IPS-18a (cell line): ENCODE data around the gene PDGFRA.

Experiments used
- H3K27ac ChIP-seq: one replicate; pipeline ENCODE4 v1.5.1; 2013; ENCODE audit warnings: low read length
- H3K27me3 ChIP-seq: one replicate; pipeline ENCODE4 v1.6.1; 2013; ENCODE audit warnings: mild to moderate bottlenecking, low read length; ENCODE audit not compliant: control insufficient read depth, insufficient read depth
- H3K36me3 ChIP-seq: one replicate; pipeline ENCODE4 v1.6.1; 2013; ENCODE audit warnings: low read depth, low read length; ENCODE audit not compliant: control insufficient read depth
- H3K4me1 ChIP-seq: one replicate; pipeline ENCODE4 v1.6.1; 2013; ENCODE audit warnings: low read depth, low read length; ENCODE audit not compliant: control insufficient read depth
- H3K4me3 ChIP-seq: one replicate; pipeline ENCODE4 v1.5.1; 2013; ENCODE audit warnings: low read length
- H3K9ac ChIP-seq: one replicate; pipeline ENCODE4 v1.6.1; 2013; ENCODE audit warnings: mild to moderate bottlenecking, low read length, moderate library complexity
- H3K9me3 ChIP-seq: one replicate; pipeline ENCODE4 v1.6.1; 2013; ENCODE audit warnings: low read depth, low read length; ENCODE audit not compliant: control insufficient read depth

PDGFRA gene

GRCh38 chr4:54274264-54274663, 45.2 kb downstream of the PDGFRA start:
- H3K27ac ChIP-seq: no peak overlapping the region
- no peak overlapping the region for H3K4me3 ChIP-seq
- H3K27me3 ChIP-seq: peaks cover 5% of the 10 kb centered on the region
- no peaks in the 10 kb centered on the region for H3K9me3 ChIP-seq
- no peaks in the 10 kb centered on the region for H3K36me3 ChIP-seq
- no peak overlapping the region for H3K9ac ChIP-seq
- peaks cover 24% of the 10 kb centered on the region for H3K4me1 ChIP-seq

DNA sequence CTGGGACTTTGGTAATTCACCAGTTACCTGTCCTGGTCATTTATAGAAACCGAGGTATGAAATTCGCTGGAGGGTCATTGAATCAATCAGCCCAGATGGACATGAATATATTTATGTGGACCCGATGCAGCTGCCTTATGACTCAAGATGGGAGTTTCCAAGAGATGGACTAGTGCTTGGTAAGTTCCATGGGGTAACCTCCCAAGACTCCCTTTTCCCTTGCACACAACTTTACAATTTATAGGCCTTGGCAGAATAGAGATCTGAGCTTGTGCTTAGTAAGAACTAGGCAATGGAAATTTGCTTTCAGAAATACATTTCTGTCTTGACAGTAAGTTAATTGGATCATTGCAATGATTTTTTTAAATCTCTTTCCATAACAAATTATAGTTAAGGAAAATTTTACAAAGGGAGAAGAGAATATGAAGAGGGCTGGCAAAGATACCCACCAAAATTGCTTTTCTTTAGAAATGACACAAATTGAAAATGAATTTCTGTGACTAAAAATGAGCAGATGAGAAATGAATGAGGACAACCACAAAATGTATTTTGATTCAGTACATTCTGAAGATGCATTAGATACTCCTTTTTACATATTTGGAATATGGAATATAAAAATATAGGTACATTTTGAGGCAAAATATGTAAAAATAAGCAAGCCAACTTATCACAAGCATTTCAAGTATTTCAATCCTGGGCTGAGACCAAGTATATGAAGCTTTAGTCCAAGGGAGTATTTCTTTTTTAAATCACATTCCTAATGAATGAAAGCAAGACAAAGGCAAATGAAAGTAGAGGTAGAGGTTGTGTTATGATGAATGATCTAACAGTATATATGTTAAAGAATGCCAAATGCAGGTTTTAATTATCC, 45.9 kb downstream of the PDGFRA start:
- Histone ChIP-seq H3K4me3 (no peak overlapping the region), H3K27ac (no peak overlapping the region), H3K9me3 (no peaks in the 10 kb centered on the region), H3K9ac (no peak overlapping the region), H3K36me3 (no peaks in the 10 kb centered on the region), H3K4me1 (peaks cover 24% of the 10 kb centered on the region), H3K27me3 (peaks cover 5% of the 10 kb centered on the region)

GRCh38 chr4:54276641-54277430, 47.7 kb downstream of the PDGFRA start:
- H3K9ac ChIP-seq: no peak overlapping the region
- H3K4me1 ChIP-seq: peaks cover 24% of the 10 kb centered on the region
- no peak overlapping the region for H3K27ac ChIP-seq
- no peaks in the 10 kb centered on the region for H3K36me3 ChIP-seq
- peak overlapping the region; percentile 43 for H3K4me3 ChIP-seq
- H3K9me3 ChIP-seq: no peaks in the 10 kb centered on the region
- H3K27me3 ChIP-seq: peaks cover 5% of the 10 kb centered on the region

DNA sequence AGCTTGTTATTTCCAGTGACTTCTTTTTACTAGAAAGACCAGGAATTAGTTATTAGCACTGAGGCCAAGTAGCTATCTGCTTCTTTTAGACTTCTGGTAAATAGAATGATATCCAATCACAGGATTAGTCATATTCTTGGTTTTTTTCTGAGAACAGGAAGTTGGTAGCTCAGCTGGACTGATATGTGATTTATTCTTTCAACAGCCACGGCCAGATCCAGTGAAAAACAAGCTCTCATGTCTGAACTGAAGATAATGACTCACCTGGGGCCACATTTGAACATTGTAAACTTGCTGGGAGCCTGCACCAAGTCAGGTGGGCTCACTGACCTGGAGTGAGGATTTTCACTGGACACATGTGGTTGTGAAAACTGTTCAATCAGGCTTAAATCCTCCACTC, 48.6 kb downstream of the PDGFRA start:
- peak overlapping the region; percentile 43 for H3K4me3 ChIP-seq
- no peaks in the 10 kb centered on the region for H3K36me3 ChIP-seq
- H3K27me3 ChIP-seq: peaks cover 5% of the 10 kb centered on the region
- peaks cover 24% of the 10 kb centered on the region for H3K4me1 ChIP-seq
- no peaks in the 10 kb centered on the region for H3K9me3 ChIP-seq
- H3K9ac ChIP-seq: no peak overlapping the region
- H3K27ac ChIP-seq: no peak overlapping the region

- Histone ChIP-seq H3K27ac (no peak overlapping the region), H3K9me3 (peaks cover 2% of the 10 kb centered on the region), H3K4me1 (peaks cover 24% of the 10 kb centered on the region)
These were observed 49.1 kb downstream of the PDGFRA start for GRCh38 chr4:54278216-54278615.

DNA sequence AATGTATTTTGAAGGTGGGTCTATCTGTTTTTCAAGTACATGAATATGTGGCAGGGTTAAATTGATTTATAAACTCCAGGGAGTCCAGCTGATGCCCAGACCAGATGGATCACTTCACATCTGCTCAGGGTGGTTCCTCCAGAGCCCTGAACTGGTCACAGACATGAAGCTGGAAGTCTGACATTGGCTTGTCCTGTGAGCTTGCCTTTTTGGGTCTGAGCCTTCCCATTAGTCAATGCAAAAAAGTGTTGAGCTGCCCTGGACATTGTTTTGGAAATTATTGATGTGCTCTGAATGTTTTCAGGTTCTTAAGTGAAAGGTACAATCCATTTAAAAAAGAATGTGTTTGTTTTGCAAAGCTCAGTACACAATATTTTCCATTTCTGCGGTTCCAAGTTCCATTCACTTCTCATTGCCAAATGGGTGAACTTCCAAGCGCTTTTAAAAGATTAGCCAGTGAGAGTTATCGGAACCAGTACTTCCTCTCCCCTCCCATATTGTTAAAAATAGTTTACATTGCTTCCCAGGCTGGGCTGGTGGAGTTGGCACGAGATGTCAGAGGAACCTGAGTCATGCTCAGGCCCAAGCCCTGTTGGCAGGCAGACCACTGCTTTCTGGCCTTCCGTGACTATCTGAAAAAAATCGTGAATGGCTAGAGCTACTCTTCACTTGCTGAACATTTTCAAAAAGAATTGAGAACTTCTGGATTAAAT, 52.1 kb downstream of the PDGFRA start:
- peaks cover 6% of the 10 kb centered on the region for H3K9me3 ChIP-seq
- no peak overlapping the region for H3K4me3 ChIP-seq
- H3K4me1 ChIP-seq: peaks cover 18% of the 10 kb centered on the region
- no peak overlapping the region for H3K27ac ChIP-seq
- no peaks in the 10 kb centered on the region for H3K36me3 ChIP-seq
- peaks cover 5% of the 10 kb centered on the region for H3K27me3 ChIP-seq
- H3K9ac ChIP-seq: no peak overlapping the region

More at GRCh38 chr4:54278216-54278615, 49.1 kb downstream of the PDGFRA start:
- H3K36me3 ChIP-seq: no peaks in the 10 kb centered on the region
- H3K9ac ChIP-seq: no peak overlapping the region
- H3K4me3 ChIP-seq: no peak overlapping the region
- H3K27me3 ChIP-seq: peaks cover 5% of the 10 kb centered on the region

DNA sequence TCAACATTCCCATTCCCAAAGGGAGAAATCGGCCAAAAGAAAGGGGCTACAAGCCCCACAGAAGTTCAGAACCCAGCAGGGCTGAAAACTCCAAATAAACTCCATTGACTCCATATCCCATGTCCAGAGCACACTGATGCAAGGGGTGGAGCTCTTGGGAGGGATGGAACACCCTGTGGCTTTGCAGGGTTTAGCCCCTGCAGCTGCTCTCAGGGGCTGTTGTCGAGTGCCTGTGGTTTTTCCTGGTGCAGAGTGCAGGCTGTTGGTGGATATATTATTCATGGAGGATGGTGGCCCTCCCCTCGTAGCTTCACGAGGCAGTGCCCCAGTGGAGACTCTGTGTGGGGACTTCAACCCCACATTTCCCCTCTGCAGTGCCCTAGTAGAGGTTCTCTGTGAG, 53.7 kb downstream of the PDGFRA start:
- Histone ChIP-seq H3K27ac (no peak overlapping the region), H3K9me3 (peaks cover 6% of the 10 kb centered on the region), H3K9ac (no peak overlapping the region), H3K4me1 (peaks cover 2% of the 10 kb centered on the region), H3K27me3 (no peaks in the 10 kb centered on the region), H3K36me3 (no peaks in the 10 kb centered on the region), H3K4me3 (no peak overlapping the region)

DNA sequence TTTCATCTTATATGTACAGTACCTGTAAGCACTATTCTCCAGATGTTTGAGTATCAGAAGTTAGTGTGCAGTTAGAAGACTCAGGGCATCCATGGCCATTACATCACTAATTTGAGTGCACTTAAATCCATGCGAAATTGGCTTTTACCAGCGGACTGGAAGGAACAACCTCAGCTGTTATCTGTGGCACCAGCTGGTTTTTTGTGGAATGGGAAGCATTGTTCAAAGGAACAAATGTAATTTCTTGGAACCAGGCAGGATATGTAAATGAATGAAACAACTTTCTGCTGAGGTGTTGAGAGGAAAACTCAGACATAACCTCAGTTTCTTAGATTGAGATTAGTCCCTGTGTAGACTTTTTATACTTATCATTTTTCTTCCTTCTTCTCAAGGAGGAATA, 60.2 kb downstream of the PDGFRA start:
- Histone ChIP-seq H3K4me1 (no peaks in the 10 kb centered on the region), H3K9me3 (no peaks in the 10 kb centered on the region), H3K27ac (no peak overlapping the region), H3K9ac (no peak overlapping the region), H3K27me3 (no peaks in the 10 kb centered on the region), H3K36me3 (no peaks in the 10 kb centered on the region), H3K4me3 (no peak overlapping the region)

DNA sequence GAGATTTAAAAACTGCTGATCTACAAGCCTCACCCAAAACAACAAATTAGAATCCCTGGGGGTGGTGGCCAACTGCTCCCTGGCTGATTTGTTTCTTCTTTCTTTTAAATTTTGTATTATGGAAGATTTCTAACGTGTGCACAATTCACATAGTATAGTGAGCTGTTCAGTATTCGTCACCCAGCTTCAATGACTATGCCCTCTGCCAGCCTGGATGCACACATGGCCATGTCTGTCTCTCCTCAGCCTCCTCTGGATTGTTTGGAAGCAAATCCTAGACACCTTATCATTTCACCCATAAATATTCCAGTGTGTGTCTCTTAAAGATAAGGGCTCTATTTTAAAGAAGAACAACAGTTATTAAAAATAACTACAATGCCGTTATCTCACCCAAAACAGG, 61.9 kb downstream of the PDGFRA start:
- Histone ChIP-seq H3K9ac (no peak overlapping the region), H3K4me3 (no peak overlapping the region), H3K27ac (no peak overlapping the region), H3K4me1 (no peaks in the 10 kb centered on the region), H3K36me3 (no peaks in the 10 kb centered on the region), H3K9me3 (no peaks in the 10 kb centered on the region), H3K27me3 (no peaks in the 10 kb centered on the region)

- Histone ChIP-seq H3K36me3 (no peaks in the 10 kb centered on the region), H3K9me3 (no peaks in the 10 kb centered on the region), H3K4me3 (no peak overlapping the region), H3K27ac (no peak overlapping the region), H3K27me3 (no peaks in the 10 kb centered on the region), H3K4me1 (no peaks in the 10 kb centered on the region), H3K9ac (no peak overlapping the region)
These were observed 67.6 kb downstream of the PDGFRA start for GRCh38 chr4:54296548-54297203.

- Histone ChIP-seq H3K9ac (no peak overlapping the region), H3K4me1 (no peaks in the 10 kb centered on the region), H3K27me3 (no peaks in the 10 kb centered on the region), H3K36me3 (no peaks in the 10 kb centered on the region), H3K4me3 (no peak overlapping the region), H3K27ac (no peak overlapping the region), H3K9me3 (peaks cover 4% of the 10 kb centered on the region)
These were observed 79.0 kb downstream of the PDGFRA start for GRCh38 chr4:54308110-54308509.
